T-cell (primary cell): ENCODE measurements around the gene KCTD3. TPM values are rescaled to one million over a fixed set of nuclear protein-coding genes. Genes with fewer than 3 reads are reported as not detected.

Experiments
- ATAC-seq, 4 experiments: fragments of 200-7000 bp in 3 of 4; fragments of 150-1000 bp in 1 of 4; cut with Tn5 transposase; replicated peaks in 1 of 4; 1 replicate in 3 of 4; 2 replicates in 1 of 4; pipeline ENCODE4 v1.10.0; 2021; ENCODE audit warnings: moderate library complexity in 3 of 4, mild to moderate bottlenecking in 2 of 4, moderate number of reproducible peaks in 1 of 4
- CTCF ChIA-PET, 2 donors: fragments of 300-600 bp; sonication (Branson Sonifier 250); formaldehyde crosslinking; loops; one replicate each; lab custom pipeline; 2022; ENCODE audit warnings: antibody characterized with exemption in 2 of 2; lab: Charles Lee
- POLR2A ChIA-PET, 2 donors: fragments of 300-600 bp; sonication (Branson Sonifier 250); formaldehyde crosslinking; loops; one replicate each; lab custom pipeline; 2022; ENCODE audit warnings: antibody characterized with exemption in 2 of 2; lab: Charles Lee
- DNase-seq, 35 experiments: peaks; one replicate each; pipeline versions ENCODE4 v3.0.0 to v3.0.0-alpha.2; 2013 to 2023
- H3K27ac ChIP-seq: one replicate; pipeline ENCODE4 v1.5.1; 2013; ENCODE audit warnings: low read length
- H3K27me3 ChIP-seq, 2 experiments: replicated peaks in 1 of 2; 1 replicate in 1 of 2; 2 replicates in 1 of 2; pipeline versions ENCODE4 v1.6.1 to v1.7.0; 2013; ENCODE audit warnings: low read length in 1 of 2, mixed read lengths in 1 of 2; ENCODE audit not compliant: control insufficient read depth in 2 of 2, insufficient read depth in 2 of 2; ENCODE audit errors: extremely low read depth in 1 of 2
- H3K36me3 ChIP-seq, 2 donors: 1 replicate in 1 of 2; 2 replicates in 1 of 2; pipeline versions ENCODE4 v1.6.1 to v1.7.0; 2013; ENCODE audit warnings: low read length in 1 of 2; ENCODE audit not compliant: control insufficient read depth in 2 of 2, insufficient read depth in 1 of 2; ENCODE audit errors: extremely low read depth in 1 of 2
- H3K4me1 ChIP-seq, 2 experiments: 1 replicate in 1 of 2; 2 replicates in 1 of 2; pipeline versions ENCODE4 v1.6.1 to v1.7.0; 2013; ENCODE audit warnings: low read length in 2 of 2, mixed read lengths in 1 of 2; ENCODE audit not compliant: insufficient read depth in 2 of 2, control insufficient read depth in 1 of 2; ENCODE audit errors: extremely low read depth in 1 of 2
- H3K4me3 ChIP-seq, 2 donors: 1 replicate in 1 of 2; 2 replicates in 1 of 2; pipeline versions ENCODE4 v1.5.1 to v1.7.0; 2013; ENCODE audit warnings: mild to moderate bottlenecking in 2 of 2, low read length in 1 of 2, moderate library complexity in 1 of 2; ENCODE audit not compliant: control insufficient read depth in 1 of 2; ENCODE audit errors: extremely low read depth in 1 of 2
- H3K9me3 ChIP-seq: 2 replicates; pipeline ENCODE4 v1.7.0; 2013
- H3K27ac Mint-ChIP-seq, 2 donors: one replicate each; pipeline ENCODE4 v1.8.0; 2020 to 2021; ENCODE audit warnings: mild to moderate bottlenecking in 2 of 2, mixed read lengths in 2 of 2
- H3K27me3 Mint-ChIP-seq, 2 donors: one replicate each; pipeline ENCODE4 v1.8.0; 2021 to 2022; ENCODE audit warnings: mixed read lengths in 2 of 2
- H3K36me3 Mint-ChIP-seq: one replicate; pipeline ENCODE4 v1.8.0; 2021; ENCODE audit warnings: mixed read lengths
- H3K4me1 Mint-ChIP-seq, 3 donors: one replicate each; pipeline ENCODE4 v1.8.0; 2020 to 2022; ENCODE audit warnings: mixed read lengths in 3 of 3, mild to moderate bottlenecking in 1 of 3
- H3K4me3 Mint-ChIP-seq, 3 donors: one replicate each; pipeline ENCODE4 v1.8.0; 2020 to 2022; ENCODE audit warnings: mild to moderate bottlenecking in 3 of 3, mixed read lengths in 3 of 3, moderate library complexity in 3 of 3
- H3K9me3 Mint-ChIP-seq, 3 donors: one replicate each; pipeline ENCODE4 v1.8.0; 2020 to 2022; ENCODE audit warnings: mixed read lengths in 3 of 3
- WGBS: methylation state at CpG from one replicate; pipeline ENCODE4 v1.1.5; 2013; ENCODE audit warnings: missing lambda C conversion rate; ENCODE audit not compliant: insufficient coverage; 5-methylcytosine and 5-hydroxymethylcytosine counted together
- total RNA-seq, 35 experiments: library from RNA in 6 of 35; stranded (reverse) in 6 of 35; fragments of 120-200 nt in 1 of 35; gene quantifications; one replicate each; pipeline versions ENCODE4 v1.2.1 to v1.2.4 and lab custom pipeline; 2013 to 2026

The KCTD3 gene
- total RNA-seq, 5 donors from 2014 or later (not counting 1 experiment from before 2014, with no cell fraction given): 1.9 to 4.2 (median 3.6) TPM

- Histone ChIP-seq H3K27ac (no peak overlapping the region), H3K4me1 (no peaks in the 10 kb centered on the region), H3K27me3 (peaks cover 0 to 9% of the 10 kb centered on the region in 2 experiments), H3K36me3 (no peaks in the 10 kb centered on the region), H3K9me3 (no peaks in the 10 kb centered on the region), H3K4me3 (no peak overlapping the region)
- no peak for ATAC-seq
- no peak overlapping the region for H3K4me3 Mint-ChIP-seq
- no peak for DNase-seq
- H3K27me3 Mint-ChIP-seq: peaks cover 4 to 10% of the 10 kb centered on the region in 2 donors
- H3K27ac Mint-ChIP-seq: no peak overlapping the region
- H3K36me3 Mint-ChIP-seq: no peaks in the 10 kb centered on the region
- POLR2A ChIA-PET: no interaction called here
- CTCF ChIA-PET: no interaction called here
- H3K4me1 Mint-ChIP-seq: no peaks in the 10 kb centered on the region
- 80% methylated on average over 1 of the region's 3 CpGs for WGBS
- H3K9me3 Mint-ChIP-seq: peaks cover 0 to 3% (median 0%) of the 10 kb centered on the region in 3 donors
These were observed 64.4 kb downstream of the KCTD3 start for GRCh38 chr1:215631489-215631888.

- no peaks in the 10 kb centered on the region for H3K36me3 Mint-ChIP-seq
- H3K27ac Mint-ChIP-seq: no peak overlapping the region
- no peaks in the 10 kb centered on the region for H3K4me1 Mint-ChIP-seq
- H3K4me3 ChIP-seq: no peak overlapping the region
- POLR2A ChIA-PET: no interaction called here
- peaks cover 0 to 9% of the 10 kb centered on the region in 2 experiments for H3K27me3 ChIP-seq
- H3K9me3 ChIP-seq: no peaks in the 10 kb centered on the region
- no peak overlapping the region for H3K4me3 Mint-ChIP-seq
- WGBS: 40% methylated on average over 1 of the region's 6 CpGs
- DNase-seq: no peak
- CTCF ChIA-PET: no interaction called here
- no peak for ATAC-seq
- no peaks in the 10 kb centered on the region for H3K9me3 Mint-ChIP-seq
- peaks cover 4 to 11% of the 10 kb centered on the region in 2 donors for H3K27me3 Mint-ChIP-seq
- H3K27ac ChIP-seq: no peak overlapping the region
- H3K36me3 ChIP-seq: no peaks in the 10 kb centered on the region
- H3K4me1 ChIP-seq: no peaks in the 10 kb centered on the region
These were observed 68.7 kb downstream of the KCTD3 start for GRCh38 chr1:215635827-215636226.

- Mint-ChIP-seq H3K4me1 (no peaks in the 10 kb centered on the region), H3K36me3 (no peaks in the 10 kb centered on the region), H3K4me3 (no peak overlapping the region), H3K9me3 (no peaks in the 10 kb centered on the region), H3K27me3 (peaks cover 4 to 11% of the 10 kb centered on the region in 2 donors), H3K27ac (no peak overlapping the region)
- ChIA-PET POLR2A (no interaction called here), CTCF (no interaction called here)
- Histone ChIP-seq H3K27ac (no peak overlapping the region), H3K4me1 (no peaks in the 10 kb centered on the region), H3K4me3 (no peak overlapping the region), H3K36me3 (no peaks in the 10 kb centered on the region), H3K9me3 (no peaks in the 10 kb centered on the region), H3K27me3 (peaks cover 0 to 9% of the 10 kb centered on the region in 2 experiments)
- 74% methylated on average over 6 of the region's 9 CpGs for WGBS
- no peak for DNase-seq
- no peak for ATAC-seq
These were observed 69.3 kb downstream of the KCTD3 start for GRCh38 chr1:215636258-215636965.

DNA sequence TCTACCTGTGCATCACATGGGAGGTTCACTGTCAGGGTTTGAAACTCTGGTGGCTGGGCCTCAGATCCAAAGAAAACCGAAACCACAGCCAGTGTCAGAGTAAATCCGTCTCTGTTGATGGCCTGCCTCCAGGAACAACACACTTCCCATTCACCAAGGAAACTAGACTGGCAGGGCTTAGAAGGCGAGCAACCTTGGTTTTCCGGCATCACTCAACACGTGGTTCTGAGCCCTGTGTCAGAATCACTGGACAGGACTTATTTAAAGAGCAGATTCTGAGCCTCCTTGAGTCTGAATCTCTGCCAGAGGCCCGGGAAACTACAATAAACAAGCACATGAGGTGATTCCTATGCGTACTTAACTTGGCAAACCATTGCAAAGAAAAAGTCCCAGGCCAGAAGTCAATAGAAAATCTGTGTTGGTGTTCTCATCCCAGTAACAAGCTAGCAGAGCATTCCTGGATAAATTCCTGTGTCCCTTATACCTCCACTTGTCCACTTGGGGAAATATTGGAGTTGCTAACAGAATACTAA, 70.0 kb downstream of the KCTD3 start:
- ATAC-seq (no peak), DNase-seq (no peak)
- Histone ChIP-seq H3K9me3 (no peaks in the 10 kb centered on the region), H3K4me3 (no peak overlapping the region), H3K4me1 (no peaks in the 10 kb centered on the region), H3K27ac (no peak overlapping the region), H3K36me3 (no peaks in the 10 kb centered on the region), H3K27me3 (peaks cover 0 to 6% of the 10 kb centered on the region in 2 experiments)
- Mint-ChIP-seq H3K27me3 (peaks cover 4 to 11% of the 10 kb centered on the region in 2 donors), H3K36me3 (no peaks in the 10 kb centered on the region), H3K4me1 (no peaks in the 10 kb centered on the region), H3K4me3 (no peak overlapping the region), H3K9me3 (no peaks in the 10 kb centered on the region), H3K27ac (no peak overlapping the region)
- POLR2A ChIA-PET: no interaction called here
- CTCF ChIA-PET: no interaction called here
- WGBS: 76% methylated on average over 7 of the region's 7 CpGs

DNA sequence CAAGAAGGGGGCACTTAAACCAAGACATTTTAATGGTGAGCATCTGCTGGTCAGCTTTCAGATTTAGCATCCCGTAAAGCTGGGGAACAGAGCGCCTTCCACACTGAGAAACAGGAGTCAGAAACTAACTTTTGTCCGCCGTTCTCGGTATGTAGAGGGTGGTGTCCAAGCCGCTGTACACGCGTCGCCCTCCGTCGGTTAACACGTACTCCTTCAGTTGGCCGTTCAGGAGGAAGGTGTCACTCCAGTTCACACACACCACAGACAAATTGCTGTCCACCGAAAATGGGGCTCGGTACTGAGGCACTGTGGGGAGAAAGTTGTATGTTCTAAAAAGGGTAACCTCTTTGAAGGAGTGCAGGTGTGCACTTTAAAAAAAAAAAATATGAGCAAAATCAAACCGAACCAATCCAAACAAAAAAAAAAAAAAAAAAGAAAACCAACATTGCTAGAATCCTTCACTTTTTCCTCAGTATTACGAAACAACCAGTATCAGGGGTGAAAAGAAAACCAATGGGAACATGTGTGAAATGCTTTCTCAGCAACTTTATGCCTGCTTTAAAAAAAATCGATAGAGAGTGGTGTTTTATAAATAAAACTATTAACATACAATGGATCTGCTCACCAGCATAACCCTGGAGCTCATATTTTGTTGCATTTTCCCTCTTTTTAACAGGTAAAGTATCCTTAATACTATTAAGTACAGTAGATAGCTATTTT, 73.5 kb downstream of the KCTD3 start:
- Mint-ChIP-seq H3K4me3 (no peak overlapping the region), H3K27me3 (peaks cover 1 to 4% of the 10 kb centered on the region in 2 donors), H3K36me3 (no peaks in the 10 kb centered on the region), H3K4me1 (no peaks in the 10 kb centered on the region), H3K9me3 (no peaks in the 10 kb centered on the region), H3K27ac (no peak overlapping the region)
- H3K9me3 ChIP-seq: no peaks in the 10 kb centered on the region
- ChIA-PET CTCF (no interaction called here), POLR2A (interaction anchor here in 1 of 2 donors (0.7 kb wide), 1 partner anchor 186 kb away, joined by 16 read pairs; no protein-coding TSS in a partner anchor)
- H3K27me3 ChIP-seq: peaks cover 0 to 2% of the 10 kb centered on the region in 2 experiments
- ATAC-seq: no peak
- no peaks in the 10 kb centered on the region for H3K4me1 ChIP-seq
- no peaks in the 10 kb centered on the region for H3K36me3 ChIP-seq
- no CpG with 5 or more reads among the region's 18 CpGs for WGBS
- no peak for DNase-seq
- H3K4me3 ChIP-seq: no peak overlapping the region
- no peak overlapping the region for H3K27ac ChIP-seq

GRCh38 chr1:215643592-215644321, 76.7 kb downstream of the KCTD3 start:
- Mint-ChIP-seq H3K27me3 (peaks cover 0 to 3% of the 10 kb centered on the region in 2 donors), H3K27ac (no peak overlapping the region), H3K4me3 (no peak overlapping the region), H3K4me1 (no peaks in the 10 kb centered on the region), H3K9me3 (no peaks in the 10 kb centered on the region), H3K36me3 (no peaks in the 10 kb centered on the region)
- no peaks in the 10 kb centered on the region for H3K9me3 ChIP-seq
- ChIA-PET CTCF (interaction anchor here in 1 of 2 donors (0.6 kb wide), 1 partner anchor 838 kb away, joined by 3 read pairs; no protein-coding TSS in a partner anchor), POLR2A (no interaction called here)
- H3K4me3 ChIP-seq: no peak overlapping the region
- no peaks in the 10 kb centered on the region for H3K27me3 ChIP-seq
- DNase-seq (no peak), ATAC-seq (no peak)
- H3K27ac ChIP-seq: no peak overlapping the region
- no peaks in the 10 kb centered on the region for H3K36me3 ChIP-seq
- H3K4me1 ChIP-seq: no peaks in the 10 kb centered on the region
- 100% methylated on average over 1 of the region's 4 CpGs for WGBS
